Vagina (tissue), 2 donors: ENCODE data around the gene CENPU.
"Not testable (repeated sequence)": the region's sequence is repeated elsewhere in the genome, so short reads cannot be mapped to it uniquely, and the experiment has no call there.

Experiments used
- POLR2A ChIP-seq, 2 donors: fragments of 450-650 bp; IDR thresholded peaks; one replicate each; pipeline ENCODE4 v1.6.1; 2017; ENCODE audit warnings: antibody characterized with exemption in 2 of 2, mild to moderate bottlenecking in 2 of 2, moderate library complexity in 2 of 2
- POLR2AphosphoS5 ChIP-seq, 2 donors: sonication (generic); formaldehyde crosslinking; IDR thresholded peaks; one replicate each; pipeline ENCODE4 v1.9.0; 2017; ENCODE audit warnings: antibody characterized with exemption in 2 of 2, mild to moderate bottlenecking in 2 of 2, low read depth in 1 of 2; ENCODE audit not compliant: insufficient read depth in 1 of 2
- TF ChIP-seq, protein P1 (sequence below), 3 experiments: fragments of 450-650 bp in 2 of 3; fragments of 200-600 bp in 1 of 3; sonication (generic) in 1 of 3; IDR thresholded peaks; one replicate each; pipeline ENCODE4 v1.5.1; 2017 to 2019; ENCODE audit warnings: antibody characterized with exemption in 3 of 3, mild to moderate bottlenecking in 2 of 3, moderate library complexity in 2 of 3

DNA sequence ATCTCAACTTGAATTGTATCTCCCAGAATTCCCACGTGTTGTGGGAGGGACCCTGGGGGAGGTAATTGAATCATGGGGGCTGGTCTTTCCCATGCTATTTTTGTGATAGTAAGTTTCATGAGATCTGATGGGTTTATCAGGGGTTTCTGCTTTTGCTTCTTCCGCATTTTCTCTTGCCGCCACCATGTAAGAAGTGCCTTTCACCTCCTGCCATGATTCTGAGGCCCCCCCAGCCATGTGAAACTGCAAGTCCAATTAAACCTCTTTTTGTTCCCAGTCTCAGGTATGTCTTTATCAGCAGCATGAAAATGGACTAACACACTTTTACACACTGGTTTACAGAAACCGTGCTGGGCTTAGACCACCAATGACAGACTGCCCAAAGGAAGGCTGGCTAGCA is 45.3 kb upstream of the CENPU start:
- TF ChIP-seq, protein P1, sequence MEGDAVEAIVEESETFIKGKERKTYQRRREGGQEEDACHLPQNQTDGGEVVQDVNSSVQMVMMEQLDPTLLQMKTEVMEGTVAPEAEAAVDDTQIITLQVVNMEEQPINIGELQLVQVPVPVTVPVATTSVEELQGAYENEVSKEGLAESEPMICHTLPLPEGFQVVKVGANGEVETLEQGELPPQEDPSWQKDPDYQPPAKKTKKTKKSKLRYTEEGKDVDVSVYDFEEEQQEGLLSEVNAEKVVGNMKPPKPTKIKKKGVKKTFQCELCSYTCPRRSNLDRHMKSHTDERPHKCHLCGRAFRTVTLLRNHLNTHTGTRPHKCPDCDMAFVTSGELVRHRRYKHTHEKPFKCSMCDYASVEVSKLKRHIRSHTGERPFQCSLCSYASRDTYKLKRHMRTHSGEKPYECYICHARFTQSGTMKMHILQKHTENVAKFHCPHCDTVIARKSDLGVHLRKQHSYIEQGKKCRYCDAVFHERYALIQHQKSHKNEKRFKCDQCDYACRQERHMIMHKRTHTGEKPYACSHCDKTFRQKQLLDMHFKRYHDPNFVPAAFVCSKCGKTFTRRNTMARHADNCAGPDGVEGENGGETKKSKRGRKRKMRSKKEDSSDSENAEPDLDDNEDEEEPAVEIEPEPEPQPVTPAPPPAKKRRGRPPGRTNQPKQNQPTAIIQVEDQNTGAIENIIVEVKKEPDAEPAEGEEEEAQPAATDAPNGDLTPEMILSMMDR (IDR thresholded peaks at IDR 0.05) = not testable (repeated sequence)
- TF ChIP-seq POLR2A (IDR thresholded peaks at IDR 0.05); POLR2AphosphoS5 (IDR thresholded peaks at IDR 0.05; ENCODE audit: insufficient read depth in 1 of 2, low read depth in 1 of 2): not testable (repeated sequence)
